ENCODE measurements around the gene SEMA3G.

DNA sequence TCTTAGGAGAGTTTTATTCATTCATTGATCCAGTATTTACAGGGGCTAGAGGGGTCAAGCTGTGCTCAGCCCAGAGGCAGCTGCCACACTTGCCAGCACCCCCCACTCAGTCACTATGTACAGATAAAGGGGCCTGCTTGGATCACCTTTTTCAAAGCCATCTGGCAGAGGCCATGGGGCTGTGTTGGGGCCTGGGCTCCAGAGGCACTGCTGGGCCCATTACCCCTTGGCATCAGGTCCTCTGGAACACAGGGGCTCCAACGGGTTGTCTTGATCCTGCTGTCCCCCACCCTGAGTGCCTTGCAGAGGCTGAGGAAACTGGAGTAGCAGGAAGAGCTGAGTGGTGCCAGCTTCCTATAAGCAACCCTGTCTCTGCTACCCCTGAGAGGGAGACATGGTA is 43.9 kb downstream of the SEMA3G start:
- TF ChIP-seq, protein P1, sequence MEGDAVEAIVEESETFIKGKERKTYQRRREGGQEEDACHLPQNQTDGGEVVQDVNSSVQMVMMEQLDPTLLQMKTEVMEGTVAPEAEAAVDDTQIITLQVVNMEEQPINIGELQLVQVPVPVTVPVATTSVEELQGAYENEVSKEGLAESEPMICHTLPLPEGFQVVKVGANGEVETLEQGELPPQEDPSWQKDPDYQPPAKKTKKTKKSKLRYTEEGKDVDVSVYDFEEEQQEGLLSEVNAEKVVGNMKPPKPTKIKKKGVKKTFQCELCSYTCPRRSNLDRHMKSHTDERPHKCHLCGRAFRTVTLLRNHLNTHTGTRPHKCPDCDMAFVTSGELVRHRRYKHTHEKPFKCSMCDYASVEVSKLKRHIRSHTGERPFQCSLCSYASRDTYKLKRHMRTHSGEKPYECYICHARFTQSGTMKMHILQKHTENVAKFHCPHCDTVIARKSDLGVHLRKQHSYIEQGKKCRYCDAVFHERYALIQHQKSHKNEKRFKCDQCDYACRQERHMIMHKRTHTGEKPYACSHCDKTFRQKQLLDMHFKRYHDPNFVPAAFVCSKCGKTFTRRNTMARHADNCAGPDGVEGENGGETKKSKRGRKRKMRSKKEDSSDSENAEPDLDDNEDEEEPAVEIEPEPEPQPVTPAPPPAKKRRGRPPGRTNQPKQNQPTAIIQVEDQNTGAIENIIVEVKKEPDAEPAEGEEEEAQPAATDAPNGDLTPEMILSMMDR (IDR thresholded peaks at IDR 0.05), result no peak
- TF ChIP-seq POLR2A (IDR thresholded peaks at IDR 0.05), result no peak

Measured in heart left ventricle (tissue), 13 donors.